ENCODE measurements around the gene RNF144A. TPM values are rescaled to one million over a fixed set of nuclear protein-coding genes. Genes with fewer than 3 reads are reported as not detected.

Gene RNF144A
- polyA plus RNA-seq, 3 donors from 2014 or later: 6.4 to 9.1 (median 7.7) TPM

DNA sequence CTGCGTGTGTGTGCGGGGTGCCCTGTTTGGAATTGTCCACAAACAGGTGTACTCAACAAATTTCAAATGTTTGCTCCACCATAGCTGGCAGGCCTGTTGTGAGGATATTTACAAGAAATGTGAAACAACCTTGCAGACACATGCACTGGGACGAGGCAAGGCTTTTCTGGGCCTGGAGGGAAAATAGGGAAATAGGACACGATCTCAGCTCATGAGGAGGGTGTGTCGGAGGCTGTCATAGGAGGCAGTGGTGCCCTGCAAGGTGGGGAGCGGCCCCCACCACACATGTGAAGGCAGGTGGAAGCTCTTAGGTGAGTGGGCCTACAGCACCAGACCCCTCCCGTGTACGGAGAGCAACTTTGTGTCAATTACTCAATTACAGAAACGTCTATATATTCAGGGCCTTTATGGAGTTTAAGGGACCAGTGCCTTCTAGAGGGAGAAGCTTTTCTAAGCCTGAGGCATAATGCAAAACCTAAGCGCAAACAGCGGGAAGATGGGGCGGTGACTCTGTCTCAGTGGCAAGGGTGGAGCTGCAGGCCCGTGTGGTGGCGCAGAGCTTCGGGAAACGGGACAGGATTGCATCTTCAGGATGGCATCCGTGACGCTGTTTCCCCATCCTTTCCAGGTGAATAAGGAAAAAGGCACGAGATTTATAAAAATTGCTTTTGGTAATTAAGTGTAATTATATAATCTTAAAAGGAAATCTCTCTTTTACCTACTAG, 48.0 kb downstream of the RNF144A start:
- no peak overlapping the region for H3K27ac Mint-ChIP-seq
- no peak overlapping the region for H3K4me3 Mint-ChIP-seq
- H3K4me1 Mint-ChIP-seq: peaks cover 17 to 29% of the 10 kb centered on the region in 2 donors
- no peaks in the 10 kb centered on the region for H3K9me3 Mint-ChIP-seq
- H3K27me3 Mint-ChIP-seq (ENCODE audit: low read depth in 3 of 3): peaks cover 0 to 3% (median 0%) of the 10 kb centered on the region in 3 donors
- H3K36me3 Mint-ChIP-seq: peaks cover 11 to 15% (median 13%) of the 10 kb centered on the region in 3 donors
- DNase-seq: no peak

DNA sequence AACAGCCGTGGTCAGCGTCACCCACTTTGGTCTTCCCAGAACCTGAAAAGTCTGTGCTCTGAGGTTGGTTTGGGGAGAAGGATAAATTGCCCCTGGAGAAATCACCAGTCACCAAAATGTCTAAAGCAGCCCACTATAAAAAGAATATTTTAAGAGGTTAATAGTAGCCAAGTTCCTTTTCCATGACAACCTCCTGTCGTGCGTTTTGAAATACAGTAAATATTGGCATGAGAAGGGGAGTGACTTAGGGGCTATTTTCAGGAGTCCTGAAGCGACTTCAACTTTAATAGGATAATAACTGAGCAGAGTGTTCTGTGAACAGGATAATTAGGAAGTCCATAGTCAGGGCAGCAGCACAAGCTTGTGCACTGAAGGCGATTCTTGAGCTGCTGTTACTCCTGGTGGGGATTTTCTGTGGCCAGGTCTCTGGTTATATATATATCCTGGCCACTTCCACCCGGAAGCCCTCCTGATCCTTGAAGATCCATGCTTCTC, 49.3 kb downstream of the RNF144A start:
- peaks cover 0 to 3% (median 0%) of the 10 kb centered on the region in 3 donors for H3K27me3 Mint-ChIP-seq (ENCODE audit: low read depth in 3 of 3)
- H3K36me3 Mint-ChIP-seq: peaks cover 15 to 24% (median 20%) of the 10 kb centered on the region in 3 donors
- no peak overlapping the region for H3K27ac Mint-ChIP-seq
- peaks cover 13 to 18% of the 10 kb centered on the region in 2 donors for H3K4me1 Mint-ChIP-seq
- no peaks in the 10 kb centered on the region for H3K9me3 Mint-ChIP-seq
- no peak overlapping the region for H3K4me3 Mint-ChIP-seq
- DNase-seq: no peak

DNA sequence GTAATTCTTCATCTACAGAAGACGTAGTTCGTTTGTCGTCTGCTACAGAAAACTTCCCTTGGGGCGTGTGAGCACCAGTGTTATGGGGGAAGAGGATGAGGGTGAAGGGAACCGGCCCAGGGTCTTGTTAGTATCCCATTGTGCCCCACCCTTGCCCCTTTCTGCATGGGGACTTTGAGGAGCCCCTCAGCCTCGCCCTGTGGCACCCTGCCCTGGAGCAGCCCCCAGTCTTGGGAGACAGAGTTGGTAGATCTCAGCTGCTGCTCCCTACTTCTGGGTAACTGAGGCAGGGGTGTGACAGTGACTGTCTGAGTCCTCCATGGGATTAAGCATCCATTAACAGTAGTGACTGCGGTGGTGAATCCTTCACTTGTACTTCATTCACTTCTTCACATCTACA, 50.1 kb downstream of the RNF144A start:
- peaks cover 11 to 18% of the 10 kb centered on the region in 2 donors for H3K4me1 Mint-ChIP-seq
- H3K4me3 Mint-ChIP-seq: no peak overlapping the region
- peaks cover 0 to 3% (median 2%) of the 10 kb centered on the region in 3 donors for H3K27me3 Mint-ChIP-seq (ENCODE audit: low read depth in 3 of 3)
- H3K27ac Mint-ChIP-seq: no peak overlapping the region
- peaks cover 18 to 29% (median 24%) of the 10 kb centered on the region in 3 donors for H3K36me3 Mint-ChIP-seq
- no peak for DNase-seq
- no peaks in the 10 kb centered on the region for H3K9me3 Mint-ChIP-seq

DNA sequence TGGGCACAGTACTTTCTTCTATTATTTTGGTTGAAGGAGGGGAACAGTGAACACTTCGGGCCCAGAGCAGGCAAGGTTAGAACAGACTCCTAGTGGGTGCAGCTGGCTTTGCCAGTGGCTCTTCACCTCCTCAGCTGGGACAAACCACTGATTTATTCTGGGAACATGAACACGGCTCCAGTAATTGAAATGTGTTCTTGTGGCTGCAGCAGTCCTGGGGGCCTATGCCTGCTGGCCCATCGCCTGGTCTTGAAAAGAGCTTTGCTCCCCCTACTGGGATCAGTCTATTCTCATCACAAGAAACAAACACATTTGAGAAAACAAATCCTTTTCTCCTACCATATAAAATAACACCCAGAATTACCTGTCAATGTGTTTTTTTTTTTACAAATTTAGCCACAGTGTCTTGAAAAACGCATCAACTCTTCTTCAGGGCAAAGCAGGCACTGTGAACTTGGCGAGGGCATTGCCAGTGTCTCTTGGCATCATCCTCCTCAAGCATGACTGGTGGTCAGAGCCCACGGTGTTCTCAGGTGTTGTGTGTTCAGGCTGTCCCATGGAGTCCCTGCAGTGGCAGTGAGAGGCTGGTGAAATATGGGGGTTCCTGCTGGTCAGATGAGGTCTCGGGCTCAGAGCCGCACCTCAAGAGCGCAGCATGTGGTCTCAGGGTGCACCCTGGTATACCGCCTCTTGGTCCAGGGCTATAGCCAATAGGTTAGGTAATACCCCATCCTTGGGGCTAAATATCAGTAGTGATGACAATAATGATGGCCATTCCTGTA, 51.3 kb downstream of the RNF144A start:
- DNase-seq: no peak
- Mint-ChIP-seq H3K36me3 (peaks cover 10 to 25% (median 18%) of the 10 kb centered on the region in 3 donors), H3K9me3 (no peaks in the 10 kb centered on the region), H3K27ac (peak overlapping the region in 1 of 6 donors; percentile 25), H3K4me3 (no peak overlapping the region), H3K4me1 (peaks cover 11 to 12% of the 10 kb centered on the region in 2 donors), H3K27me3 (ENCODE audit: low read depth in 3 of 3) (peaks cover 0 to 3% (median 2%) of the 10 kb centered on the region in 3 donors)

DNA sequence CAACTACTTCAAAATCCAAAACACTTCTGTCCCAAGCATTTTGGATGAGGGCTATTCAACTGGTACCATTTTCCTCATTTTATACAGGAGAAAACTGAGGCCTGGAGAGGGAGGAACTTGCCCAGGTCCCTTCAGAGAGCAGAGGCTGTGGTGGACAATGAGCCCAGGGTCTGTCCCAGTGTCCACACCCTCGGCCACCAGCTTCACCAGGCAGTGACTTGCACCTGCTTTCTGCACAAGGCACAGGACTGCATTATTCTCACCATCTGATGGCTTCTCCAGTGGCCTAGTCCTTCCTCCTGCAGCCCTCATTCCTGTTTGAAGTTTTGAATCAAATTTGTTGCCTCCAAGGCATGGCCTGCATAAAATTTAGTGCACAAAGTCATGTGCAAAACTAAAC, 53.3 kb downstream of the RNF144A start:
- Mint-ChIP-seq H3K27me3 (ENCODE audit: low read depth in 3 of 3) (peaks cover 0 to 3% (median 2%) of the 10 kb centered on the region in 3 donors), H3K4me3 (no peak overlapping the region), H3K36me3 (peaks cover 10 to 18% (median 14%) of the 10 kb centered on the region in 3 donors), H3K4me1 (peaks cover 0 to 8% of the 10 kb centered on the region in 2 donors), H3K27ac (no peak overlapping the region), H3K9me3 (no peaks in the 10 kb centered on the region)
- DNase-seq: no peak

DNA sequence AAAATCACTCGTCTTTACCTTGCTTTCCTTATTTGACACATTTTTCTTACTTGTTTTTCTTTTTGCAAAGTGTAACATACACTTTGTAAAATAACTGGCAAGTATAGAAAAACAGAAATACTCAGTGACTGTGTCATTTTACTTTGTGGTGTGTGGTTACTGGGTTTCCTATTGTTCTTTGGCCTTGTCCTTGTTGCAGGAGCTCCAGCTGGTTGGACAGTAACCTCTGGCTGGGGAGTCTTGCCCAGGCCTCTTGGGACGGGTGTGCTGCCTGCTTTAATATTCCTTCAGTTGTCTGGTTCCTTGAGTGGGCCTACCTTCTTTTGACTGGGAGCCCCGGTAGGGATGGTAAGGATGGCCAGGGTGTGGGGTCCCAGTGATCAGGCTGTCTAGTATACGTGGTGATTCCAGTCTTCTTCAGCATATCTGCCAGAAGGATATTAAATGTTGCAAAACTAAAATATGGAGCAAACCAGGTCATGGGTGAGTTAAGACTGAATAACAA, 53.8 kb downstream of the RNF144A start:
- no peak for DNase-seq
- Mint-ChIP-seq H3K27ac (peak overlapping the region in 2 of 6 donors; percentile 9 to 14), H3K36me3 (peaks cover 10 to 18% (median 14%) of the 10 kb centered on the region in 3 donors), H3K9me3 (no peaks in the 10 kb centered on the region), H3K4me1 (peaks cover 0 to 8% of the 10 kb centered on the region in 2 donors), H3K27me3 (ENCODE audit: low read depth in 3 of 3) (peaks cover 0 to 3% (median 2%) of the 10 kb centered on the region in 3 donors), H3K4me3 (no peak overlapping the region)

DNA sequence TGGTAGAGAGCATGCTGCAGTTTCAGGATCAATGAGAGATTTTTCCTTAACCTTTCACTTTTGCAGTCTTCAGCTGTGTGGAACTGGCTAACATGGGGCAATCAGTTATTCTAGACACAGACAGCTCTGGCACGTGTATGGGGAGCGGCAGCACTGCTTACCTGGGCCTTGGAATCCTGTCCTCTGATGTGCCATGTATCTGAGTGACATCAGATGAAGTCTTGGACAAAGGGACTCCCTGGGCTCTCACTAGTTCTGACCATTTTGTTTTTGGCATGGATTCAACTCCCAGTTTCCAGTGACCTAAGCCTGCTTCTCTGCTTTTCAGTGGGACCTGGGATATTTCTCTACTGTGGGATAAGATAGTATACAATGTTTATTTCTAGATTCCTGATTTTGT, 54.3 kb downstream of the RNF144A start:
- DNase-seq: no peak
- peaks cover 0 to 8% of the 10 kb centered on the region in 2 donors for H3K4me1 Mint-ChIP-seq
- H3K4me3 Mint-ChIP-seq: no peak overlapping the region
- peak overlapping the region in 4 of 6 donors; percentile 5 to 14 (median 8) for H3K27ac Mint-ChIP-seq
- peaks cover 14 to 18% (median 14%) of the 10 kb centered on the region in 3 donors for H3K36me3 Mint-ChIP-seq
- H3K27me3 Mint-ChIP-seq (ENCODE audit: low read depth in 3 of 3): peaks cover 0 to 3% (median 2%) of the 10 kb centered on the region in 3 donors
- H3K9me3 Mint-ChIP-seq: no peaks in the 10 kb centered on the region

DNA sequence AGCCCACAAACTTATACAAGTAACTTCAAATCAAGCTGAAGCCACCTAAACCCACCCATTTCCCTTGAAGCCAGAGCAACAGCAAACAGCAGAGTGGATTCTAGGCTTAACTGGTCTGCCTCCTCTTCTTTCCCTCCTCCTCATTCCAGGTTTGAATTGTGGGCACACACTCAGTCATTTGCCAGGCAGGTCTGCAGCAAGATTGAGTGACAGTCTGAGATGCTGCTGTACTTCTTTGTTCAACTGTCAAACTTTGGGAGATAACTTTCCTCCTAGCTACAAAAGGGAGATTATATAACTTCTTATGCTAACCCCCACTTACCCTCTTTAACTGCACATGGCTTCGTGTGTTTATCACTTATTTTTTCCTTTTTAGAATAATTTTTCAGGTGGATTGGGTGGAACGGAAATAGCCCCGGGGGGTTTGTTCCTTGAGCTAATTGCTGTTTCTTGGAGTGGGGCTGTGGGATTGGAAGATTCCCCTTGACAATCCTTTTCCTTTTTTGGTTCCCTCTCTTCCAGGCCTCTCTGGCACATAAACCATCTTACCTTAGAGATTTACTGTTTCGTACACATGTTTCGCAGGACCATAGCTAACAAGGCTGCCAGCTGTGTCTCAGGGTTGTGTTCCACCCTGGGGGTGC, 55.0 kb downstream of the RNF144A start:
- Mint-ChIP-seq H3K27me3 (ENCODE audit: low read depth in 3 of 3) (peaks cover 0 to 3% (median 2%) of the 10 kb centered on the region in 3 donors), H3K9me3 (no peaks in the 10 kb centered on the region), H3K36me3 (peaks cover 14 to 18% (median 14%) of the 10 kb centered on the region in 3 donors), H3K4me1 (peaks cover 0 to 8% of the 10 kb centered on the region in 2 donors), H3K4me3 (no peak overlapping the region), H3K27ac (peak overlapping the region in 1 of 6 donors; percentile 9)
- DNase-seq: no peak

DNA sequence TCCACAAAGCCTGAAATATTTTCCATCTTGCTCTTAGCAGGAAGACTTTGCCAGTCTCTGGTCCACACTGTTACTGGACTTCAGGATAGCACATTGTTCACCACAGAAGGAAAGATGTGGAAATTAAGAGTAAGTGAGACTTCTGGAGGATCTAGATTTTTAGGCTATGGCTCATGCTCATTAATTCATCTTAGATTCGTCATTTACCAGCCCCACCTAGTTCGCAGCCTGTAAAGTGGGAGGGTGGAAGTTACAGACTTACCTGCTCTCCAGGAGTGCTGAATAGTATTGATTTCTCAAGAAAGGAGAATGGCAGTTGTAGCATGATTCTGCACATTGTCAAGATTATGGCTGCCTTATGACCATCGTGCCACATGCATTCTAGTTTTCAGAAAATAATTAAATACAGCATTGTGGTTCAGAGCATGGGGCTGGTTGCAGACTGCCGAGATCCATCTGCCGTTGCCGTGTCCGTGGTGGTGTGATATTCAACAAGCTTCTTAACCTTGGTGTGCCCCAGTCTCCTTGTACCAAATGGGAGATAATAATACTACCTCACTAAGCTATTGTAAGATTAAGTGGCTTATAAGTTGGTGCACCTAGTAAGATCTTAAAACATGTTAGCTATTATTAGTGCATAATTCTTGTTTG, 56.8 kb downstream of the RNF144A start:
- no peak for DNase-seq
- peaks cover 14 to 22% (median 14%) of the 10 kb centered on the region in 3 donors for H3K36me3 Mint-ChIP-seq
- H3K27ac Mint-ChIP-seq: no peak overlapping the region
- H3K9me3 Mint-ChIP-seq: no peaks in the 10 kb centered on the region
- peaks cover 0 to 7% of the 10 kb centered on the region in 2 donors for H3K4me1 Mint-ChIP-seq
- no peak overlapping the region for H3K4me3 Mint-ChIP-seq
- peaks cover 0 to 2% (median 2%) of the 10 kb centered on the region in 3 donors for H3K27me3 Mint-ChIP-seq (ENCODE audit: low read depth in 3 of 3)

DNA sequence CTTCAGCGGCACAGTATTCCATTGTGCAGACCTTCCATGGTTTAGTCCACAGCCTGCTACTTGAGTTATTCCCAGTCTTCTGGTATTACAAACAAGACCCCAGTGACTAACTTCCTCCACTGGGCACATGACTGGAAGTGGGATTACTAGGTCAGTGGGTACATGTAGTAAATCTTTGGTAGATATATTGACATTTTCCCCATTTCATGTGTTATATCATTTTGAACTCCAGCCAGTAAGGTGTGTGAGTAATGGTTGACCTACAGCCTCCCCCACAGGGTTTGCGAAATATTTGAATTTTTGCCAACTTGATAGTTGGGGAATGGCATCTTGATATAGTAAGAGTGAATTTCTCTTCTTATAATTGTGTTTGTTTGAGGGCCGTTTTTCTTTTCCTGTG, 58.8 kb downstream of the RNF144A start:
- Mint-ChIP-seq H3K27ac (no peak overlapping the region), H3K4me3 (no peak overlapping the region), H3K9me3 (no peaks in the 10 kb centered on the region), H3K27me3 (ENCODE audit: low read depth in 3 of 3) (peaks cover 0 to 2% (median 2%) of the 10 kb centered on the region in 3 donors), H3K36me3 (peaks cover 8 to 22% (median 20%) of the 10 kb centered on the region in 3 donors), H3K4me1 (peaks cover 2 to 5% of the 10 kb centered on the region in 2 donors)
- no peak for DNase-seq

DNA sequence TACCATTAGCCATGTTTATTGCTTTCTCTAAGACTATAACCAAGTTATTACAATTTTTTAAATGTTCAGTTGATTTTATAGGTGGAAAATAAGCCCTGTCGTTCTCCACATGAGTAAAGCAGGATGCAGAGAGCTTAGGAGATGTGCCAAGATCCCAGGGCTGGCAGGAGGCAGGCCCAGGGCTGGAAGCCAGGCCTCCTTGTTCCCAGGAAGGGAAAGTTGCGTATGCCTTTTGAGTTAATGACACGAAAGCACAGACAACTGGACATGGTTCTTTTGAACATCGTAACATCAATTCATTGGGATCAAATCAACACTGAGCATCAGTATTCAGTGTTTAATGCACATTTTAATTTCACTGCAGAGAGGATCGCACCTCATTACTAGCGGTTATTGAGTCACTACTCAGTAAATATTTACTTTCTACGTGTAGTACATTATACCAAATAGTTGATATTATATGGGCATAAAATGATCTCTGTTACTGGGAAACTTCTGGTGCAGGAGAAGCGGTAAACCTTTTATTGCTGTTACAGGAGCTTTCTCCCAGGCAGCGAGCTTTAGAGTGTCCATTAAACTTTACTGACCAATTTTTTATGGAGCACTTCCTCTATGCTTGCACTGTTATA, 60.0 kb downstream of the RNF144A start:
- H3K4me1 Mint-ChIP-seq: peaks cover 0 to 5% of the 10 kb centered on the region in 2 donors
- no peak overlapping the region for H3K27ac Mint-ChIP-seq
- DNase-seq: no peak
- no peaks in the 10 kb centered on the region for H3K9me3 Mint-ChIP-seq
- peaks cover under 1 to 21% (median 19%) of the 10 kb centered on the region in 3 donors for H3K36me3 Mint-ChIP-seq
- no peak overlapping the region for H3K4me3 Mint-ChIP-seq
- H3K27me3 Mint-ChIP-seq (ENCODE audit: low read depth in 3 of 3): peaks cover 0 to 2% (median 0%) of the 10 kb centered on the region in 3 donors

DNA sequence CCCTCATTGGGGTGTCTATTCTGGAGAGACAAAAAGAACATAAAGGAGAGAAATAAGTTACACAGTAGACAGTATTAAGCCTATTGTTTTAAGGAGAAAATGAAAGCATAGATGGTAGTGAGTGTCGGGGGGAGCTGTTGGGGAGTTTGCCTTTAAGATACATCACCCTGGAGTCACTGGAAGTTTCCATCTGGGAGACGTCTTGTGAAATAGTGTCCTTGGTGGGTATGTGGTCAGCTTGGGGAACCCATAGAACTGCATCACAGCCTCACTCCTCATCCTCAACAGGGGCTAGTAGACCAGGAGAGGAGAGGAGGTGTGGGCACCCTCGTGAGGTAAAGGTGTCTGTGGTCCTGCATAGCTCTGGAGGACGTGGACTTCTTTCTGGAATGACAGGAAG, 60.6 kb downstream of the RNF144A start:
- peaks cover 0 to 21% (median 19%) of the 10 kb centered on the region in 3 donors for H3K36me3 Mint-ChIP-seq
- H3K4me1 Mint-ChIP-seq: peaks cover 0 to 5% of the 10 kb centered on the region in 2 donors
- DNase-seq: no peak
- H3K9me3 Mint-ChIP-seq: no peaks in the 10 kb centered on the region
- no peak overlapping the region for H3K4me3 Mint-ChIP-seq
- peaks cover 0 to 2% (median 0%) of the 10 kb centered on the region in 3 donors for H3K27me3 Mint-ChIP-seq (ENCODE audit: low read depth in 3 of 3)
- no peak overlapping the region for H3K27ac Mint-ChIP-seq

All from immature natural killer cell (primary cell).